ENCODE measurements around the gene PBX1.

GRCh38 chr1:164891615-164892014, 332.6 kb downstream of the PBX1 start:
- no peak for TF ChIP-seq EZH2phosphoT487 (IDR thresholded peaks at IDR 0.05; ENCODE audit: low read depth)
- TF ChIP-seq, protein P1, sequence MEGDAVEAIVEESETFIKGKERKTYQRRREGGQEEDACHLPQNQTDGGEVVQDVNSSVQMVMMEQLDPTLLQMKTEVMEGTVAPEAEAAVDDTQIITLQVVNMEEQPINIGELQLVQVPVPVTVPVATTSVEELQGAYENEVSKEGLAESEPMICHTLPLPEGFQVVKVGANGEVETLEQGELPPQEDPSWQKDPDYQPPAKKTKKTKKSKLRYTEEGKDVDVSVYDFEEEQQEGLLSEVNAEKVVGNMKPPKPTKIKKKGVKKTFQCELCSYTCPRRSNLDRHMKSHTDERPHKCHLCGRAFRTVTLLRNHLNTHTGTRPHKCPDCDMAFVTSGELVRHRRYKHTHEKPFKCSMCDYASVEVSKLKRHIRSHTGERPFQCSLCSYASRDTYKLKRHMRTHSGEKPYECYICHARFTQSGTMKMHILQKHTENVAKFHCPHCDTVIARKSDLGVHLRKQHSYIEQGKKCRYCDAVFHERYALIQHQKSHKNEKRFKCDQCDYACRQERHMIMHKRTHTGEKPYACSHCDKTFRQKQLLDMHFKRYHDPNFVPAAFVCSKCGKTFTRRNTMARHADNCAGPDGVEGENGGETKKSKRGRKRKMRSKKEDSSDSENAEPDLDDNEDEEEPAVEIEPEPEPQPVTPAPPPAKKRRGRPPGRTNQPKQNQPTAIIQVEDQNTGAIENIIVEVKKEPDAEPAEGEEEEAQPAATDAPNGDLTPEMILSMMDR (IDR thresholded peaks at IDR 0.05; ENCODE audit: low read depth, low read length) = 0 out of 2 replicates have a peak, but pooled peaks have one; percentile 5

All from OCI-LY3 (cell line).